Activated T-helper 1 cell treated with anti-CD3 and anti-CD28 coated beads, Interleukin-2, amount 50 U/mL, for 16 hours (primary cell): ENCODE data around the gene C17orf107.
"Not testable (repeated sequence)": the region's sequence is repeated elsewhere in the genome, so short reads cannot be mapped to it uniquely, and the experiment has no call there.

ENCODE experiments used
- DNase-seq, 2 donors: peaks; one replicate each; pipeline ENCODE4 v3.0.0-alpha.2; 2020; ENCODE audit warnings: low read depth in 1 of 2, low spot score in 1 of 2

C17orf107 gene

GRCh38 chr17:4899341-4900230 is at the start of gene C17orf107:
TSS of gene C17orf107 (plus strand) at chr17:4899536. CDS start at chr17:4899763, 227 bp downstream.
- peak; percentile 74 to 92 for DNase-seq

- DNase-seq, result no peak
These were observed 49.1 kb upstream of the C17orf107 start for GRCh38 chr17:4850246-4850645.

- DNase-seq, result no peak
These were observed 48.3 kb upstream of the C17orf107 start for GRCh38 chr17:4851084-4851483.

- DNase-seq, result no peak
These were observed 46.6 kb upstream of the C17orf107 start for GRCh38 chr17:4852567-4853207.

GRCh38 chr17:4853208-4853671 is 46.1 kb upstream of the C17orf107 start:
- no peak for DNase-seq

GRCh38 chr17:4854111-4854681 is 45.1 kb upstream of the C17orf107 start:
- DNase-seq, result no peak

- no peak for DNase-seq
These were observed 42.9 kb upstream of the C17orf107 start for GRCh38 chr17:4856271-4856936.

- no peak for DNase-seq
These were observed 42.4 kb upstream of the C17orf107 start for GRCh38 chr17:4856937-4857314.

GRCh38 chr17:4857347-4857746 is 42.0 kb upstream of the C17orf107 start:
- DNase-seq, result not testable (repeated sequence)

GRCh38 chr17:4858068-4858881 is 41.1 kb upstream of the C17orf107 start:
- no peak for DNase-seq

- DNase-seq, result no peak
These were observed 40.5 kb upstream of the C17orf107 start for GRCh38 chr17:4858882-4859260.

GRCh38 chr17:4859816-4860625 is 39.3 kb upstream of the C17orf107 start:
- no peak for DNase-seq

GRCh38 chr17:4860651-4861050 is 38.7 kb upstream of the C17orf107 start:
- no peak for DNase-seq

GRCh38 chr17:4861052-4861451 is 38.3 kb upstream of the C17orf107 start:
- no peak for DNase-seq

GRCh38 chr17:4862720-4863119 is 36.6 kb upstream of the C17orf107 start:
- no peak for DNase-seq

GRCh38 chr17:4863321-4863720 is 36.0 kb upstream of the C17orf107 start:
- no peak for DNase-seq

- not testable (repeated sequence) for DNase-seq
These were observed 31.8 kb upstream of the C17orf107 start for GRCh38 chr17:4867535-4867934.

GRCh38 chr17:4869058-4869998 is 30.0 kb upstream of the C17orf107 start:
- DNase-seq, result not testable (repeated sequence)

GRCh38 chr17:4870855-4871254 is 28.5 kb upstream of the C17orf107 start:
- DNase-seq, result no peak
